GM19238 (cell line): ENCODE data around the gene MCRS1.

Experiments
- DNase-seq: peaks from one replicate; pipeline ENCODE4 v3.0.0; 2011; ENCODE audit warnings: low spot score; ENCODE audit not compliant: insufficient read length

Gene MCRS1

GRCh38 chr12:49556391-49557186 lies 11.4 kb downstream of the MCRS1 start:
- DNase-seq = no peak

- DNase-seq = no peak
Measured at GRCh38 chr12:49555631-49556390, 12.1 kb downstream of the MCRS1 start.

- no peak for DNase-seq
Measured at GRCh38 chr12:49554266-49554665, 13.7 kb downstream of the MCRS1 start.

GRCh38 chr12:49553512-49554088 lies 14.3 kb downstream of the MCRS1 start:
- DNase-seq = no peak

- DNase-seq = no peak
Measured at GRCh38 chr12:49552899-49553298, 15.0 kb downstream of the MCRS1 start.

- DNase-seq = no peak
Measured at GRCh38 chr12:49552425-49552824, 15.5 kb downstream of the MCRS1 start.

GRCh38 chr12:49552014-49552413 lies 15.9 kb downstream of the MCRS1 start:
- no peak for DNase-seq

GRCh38 chr12:49550693-49551252 lies 17.2 kb downstream of the MCRS1 start:
- DNase-seq = no peak

GRCh38 chr12:49549735-49550692 lies 17.9 kb downstream of the MCRS1 start:
- no peak for DNase-seq

- no peak for DNase-seq
Measured at GRCh38 chr12:49548822-49549648, 18.9 kb downstream of the MCRS1 start.

- no peak for DNase-seq
Measured at GRCh38 chr12:49548481-49548821, 19.5 kb downstream of the MCRS1 start.

- no peak for DNase-seq
Measured at GRCh38 chr12:49547090-49547690, 20.8 kb downstream of the MCRS1 start.

GRCh38 chr12:49546481-49546880 lies 21.5 kb downstream of the MCRS1 start:
- DNase-seq = no peak

- DNase-seq = no peak
Measured at GRCh38 chr12:49545815-49546214, 22.1 kb downstream of the MCRS1 start.

GRCh38 chr12:49543914-49544815 lies 23.8 kb downstream of the MCRS1 start:
- DNase-seq = no peak

- DNase-seq = no peak
Measured at GRCh38 chr12:49543221-49543913, 24.6 kb downstream of the MCRS1 start.

- DNase-seq = no peak
Measured at GRCh38 chr12:49542592-49543160, 25.3 kb downstream of the MCRS1 start.
